Neural cell (in vitro differentiated cells): ENCODE data around the gene ALMS1.

Experiments
- TF ChIP-seq, protein P1 (sequence below): fragments of 450-650 bp; IDR thresholded peaks from 2 replicates; pipeline ENCODE4 v1.5.1; 2014; ENCODE audit warnings: antibody characterized with exemption, mild to moderate bottlenecking, moderate library complexity; ENCODE audit not compliant: poor library complexity, severe bottlenecking
- TF ChIP-seq, protein P2 (sequence below): IDR thresholded peaks from 2 replicates; pipeline ENCODE4 v1.6.1; 2012; ENCODE audit warnings: borderline replicate concordance

DNA sequence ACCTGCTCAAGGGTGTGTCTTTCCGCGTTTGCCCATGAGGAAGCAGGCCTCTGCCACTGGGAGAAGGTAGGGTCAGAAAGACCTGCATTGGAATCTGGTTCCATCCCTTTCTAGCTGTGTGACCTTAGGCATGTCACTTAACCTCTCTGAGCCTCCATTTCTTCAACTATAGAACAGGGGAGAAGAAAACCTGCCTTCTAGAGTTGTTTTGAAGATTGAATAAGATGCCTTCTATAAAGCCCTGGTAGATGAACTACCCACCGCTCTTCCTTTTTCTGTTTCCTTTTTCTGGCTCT lies 256.1 kb downstream of the ALMS1 start:
- TF ChIP-seq, protein P1, sequence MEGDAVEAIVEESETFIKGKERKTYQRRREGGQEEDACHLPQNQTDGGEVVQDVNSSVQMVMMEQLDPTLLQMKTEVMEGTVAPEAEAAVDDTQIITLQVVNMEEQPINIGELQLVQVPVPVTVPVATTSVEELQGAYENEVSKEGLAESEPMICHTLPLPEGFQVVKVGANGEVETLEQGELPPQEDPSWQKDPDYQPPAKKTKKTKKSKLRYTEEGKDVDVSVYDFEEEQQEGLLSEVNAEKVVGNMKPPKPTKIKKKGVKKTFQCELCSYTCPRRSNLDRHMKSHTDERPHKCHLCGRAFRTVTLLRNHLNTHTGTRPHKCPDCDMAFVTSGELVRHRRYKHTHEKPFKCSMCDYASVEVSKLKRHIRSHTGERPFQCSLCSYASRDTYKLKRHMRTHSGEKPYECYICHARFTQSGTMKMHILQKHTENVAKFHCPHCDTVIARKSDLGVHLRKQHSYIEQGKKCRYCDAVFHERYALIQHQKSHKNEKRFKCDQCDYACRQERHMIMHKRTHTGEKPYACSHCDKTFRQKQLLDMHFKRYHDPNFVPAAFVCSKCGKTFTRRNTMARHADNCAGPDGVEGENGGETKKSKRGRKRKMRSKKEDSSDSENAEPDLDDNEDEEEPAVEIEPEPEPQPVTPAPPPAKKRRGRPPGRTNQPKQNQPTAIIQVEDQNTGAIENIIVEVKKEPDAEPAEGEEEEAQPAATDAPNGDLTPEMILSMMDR = no peak
- TF ChIP-seq, protein P2, sequence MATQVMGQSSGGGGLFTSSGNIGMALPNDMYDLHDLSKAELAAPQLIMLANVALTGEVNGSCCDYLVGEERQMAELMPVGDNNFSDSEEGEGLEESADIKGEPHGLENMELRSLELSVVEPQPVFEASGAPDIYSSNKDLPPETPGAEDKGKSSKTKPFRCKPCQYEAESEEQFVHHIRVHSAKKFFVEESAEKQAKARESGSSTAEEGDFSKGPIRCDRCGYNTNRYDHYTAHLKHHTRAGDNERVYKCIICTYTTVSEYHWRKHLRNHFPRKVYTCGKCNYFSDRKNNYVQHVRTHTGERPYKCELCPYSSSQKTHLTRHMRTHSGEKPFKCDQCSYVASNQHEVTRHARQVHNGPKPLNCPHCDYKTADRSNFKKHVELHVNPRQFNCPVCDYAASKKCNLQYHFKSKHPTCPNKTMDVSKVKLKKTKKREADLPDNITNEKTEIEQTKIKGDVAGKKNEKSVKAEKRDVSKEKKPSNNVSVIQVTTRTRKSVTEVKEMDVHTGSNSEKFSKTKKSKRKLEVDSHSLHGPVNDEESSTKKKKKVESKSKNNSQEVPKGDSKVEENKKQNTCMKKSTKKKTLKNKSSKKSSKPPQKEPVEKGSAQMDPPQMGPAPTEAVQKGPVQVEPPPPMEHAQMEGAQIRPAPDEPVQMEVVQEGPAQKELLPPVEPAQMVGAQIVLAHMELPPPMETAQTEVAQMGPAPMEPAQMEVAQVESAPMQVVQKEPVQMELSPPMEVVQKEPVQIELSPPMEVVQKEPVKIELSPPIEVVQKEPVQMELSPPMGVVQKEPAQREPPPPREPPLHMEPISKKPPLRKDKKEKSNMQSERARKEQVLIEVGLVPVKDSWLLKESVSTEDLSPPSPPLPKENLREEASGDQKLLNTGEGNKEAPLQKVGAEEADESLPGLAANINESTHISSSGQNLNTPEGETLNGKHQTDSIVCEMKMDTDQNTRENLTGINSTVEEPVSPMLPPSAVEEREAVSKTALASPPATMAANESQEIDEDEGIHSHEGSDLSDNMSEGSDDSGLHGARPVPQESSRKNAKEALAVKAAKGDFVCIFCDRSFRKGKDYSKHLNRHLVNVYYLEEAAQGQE = no peak
